ENCODE data around the gene FOXP1. TPM values are rescaled to one million over a fixed set of nuclear protein-coding genes. Genes with fewer than 3 reads are reported as not detected.

Gene FOXP1
- total RNA-seq, 1 experiment from 2014 or later = 2.9 TPM

DNA sequence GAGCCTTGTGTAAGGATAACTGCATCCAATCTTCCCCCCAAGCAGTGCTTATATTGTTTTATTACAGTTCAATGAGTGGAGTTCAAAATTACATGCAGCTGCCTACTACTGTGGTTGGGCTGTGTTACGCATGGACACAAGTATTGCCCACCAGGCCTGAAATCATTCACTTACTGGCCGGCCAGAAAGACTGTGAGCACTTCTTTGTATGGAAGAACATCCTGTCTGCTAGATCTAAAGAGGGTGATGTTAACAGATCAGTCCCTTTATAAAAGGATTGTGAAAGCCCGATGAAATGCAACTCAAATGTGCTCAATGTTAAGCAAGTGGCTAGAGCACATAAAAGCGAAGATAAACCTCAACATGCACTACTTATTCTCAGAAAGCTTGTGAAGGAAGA lies 132.5 kb downstream of the FOXP1 start:
- no TSS peak for BruUV-seq (replicated peaks)
- Histone ChIP-seq H3K27ac (ENCODE audit: low read length) (no peak overlapping the region), H3K9me3 (ENCODE audit: control insufficient read depth, insufficient read depth, low read depth, low read length) (no peaks in the 10 kb centered on the region), H3K27me3 (ENCODE audit: control insufficient read depth, insufficient read depth, low read length) (no peaks in the 10 kb centered on the region; the same call in 1 of the 2 replicates), H3K36me3 (ENCODE audit: control insufficient read depth, insufficient read depth, low read length) (no peaks in the 10 kb centered on the region), H3K4me1 (ENCODE audit: control insufficient read depth, insufficient read depth, low read length) (no peaks in the 10 kb centered on the region), H3K4me3 (ENCODE audit: low read depth in 2 of 2, low read length in 2 of 2) (no peak overlapping the region)
- intact Hi-C loops (cut with micrococcal nuclease; ENCODE audit: unreplicated experiment) = no loop called here
- CTCF ChIA-PET = no interaction called here
- TF ChIP-seq SIN3A (IDR thresholded peaks at IDR 0.05; ENCODE audit: borderline replicate concordance, insufficient read depth, low read depth, low read length) (no peak), POLR2AphosphoS5 (IDR thresholded peaks at IDR 0.05; ENCODE audit: low read depth, low read length) (no peak), TCF7L2 (IDR thresholded peaks at IDR 0.05; ENCODE audit: low read depth, low read length) (no peak)
- TF ChIP-seq, protein P1, sequence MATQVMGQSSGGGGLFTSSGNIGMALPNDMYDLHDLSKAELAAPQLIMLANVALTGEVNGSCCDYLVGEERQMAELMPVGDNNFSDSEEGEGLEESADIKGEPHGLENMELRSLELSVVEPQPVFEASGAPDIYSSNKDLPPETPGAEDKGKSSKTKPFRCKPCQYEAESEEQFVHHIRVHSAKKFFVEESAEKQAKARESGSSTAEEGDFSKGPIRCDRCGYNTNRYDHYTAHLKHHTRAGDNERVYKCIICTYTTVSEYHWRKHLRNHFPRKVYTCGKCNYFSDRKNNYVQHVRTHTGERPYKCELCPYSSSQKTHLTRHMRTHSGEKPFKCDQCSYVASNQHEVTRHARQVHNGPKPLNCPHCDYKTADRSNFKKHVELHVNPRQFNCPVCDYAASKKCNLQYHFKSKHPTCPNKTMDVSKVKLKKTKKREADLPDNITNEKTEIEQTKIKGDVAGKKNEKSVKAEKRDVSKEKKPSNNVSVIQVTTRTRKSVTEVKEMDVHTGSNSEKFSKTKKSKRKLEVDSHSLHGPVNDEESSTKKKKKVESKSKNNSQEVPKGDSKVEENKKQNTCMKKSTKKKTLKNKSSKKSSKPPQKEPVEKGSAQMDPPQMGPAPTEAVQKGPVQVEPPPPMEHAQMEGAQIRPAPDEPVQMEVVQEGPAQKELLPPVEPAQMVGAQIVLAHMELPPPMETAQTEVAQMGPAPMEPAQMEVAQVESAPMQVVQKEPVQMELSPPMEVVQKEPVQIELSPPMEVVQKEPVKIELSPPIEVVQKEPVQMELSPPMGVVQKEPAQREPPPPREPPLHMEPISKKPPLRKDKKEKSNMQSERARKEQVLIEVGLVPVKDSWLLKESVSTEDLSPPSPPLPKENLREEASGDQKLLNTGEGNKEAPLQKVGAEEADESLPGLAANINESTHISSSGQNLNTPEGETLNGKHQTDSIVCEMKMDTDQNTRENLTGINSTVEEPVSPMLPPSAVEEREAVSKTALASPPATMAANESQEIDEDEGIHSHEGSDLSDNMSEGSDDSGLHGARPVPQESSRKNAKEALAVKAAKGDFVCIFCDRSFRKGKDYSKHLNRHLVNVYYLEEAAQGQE (IDR thresholded peaks at IDR 0.05; ENCODE audit: insufficient read depth in 1 of 2, low read depth in 2 of 2, low read length in 1 of 2) = no peak
- TF ChIP-seq, protein P2, sequence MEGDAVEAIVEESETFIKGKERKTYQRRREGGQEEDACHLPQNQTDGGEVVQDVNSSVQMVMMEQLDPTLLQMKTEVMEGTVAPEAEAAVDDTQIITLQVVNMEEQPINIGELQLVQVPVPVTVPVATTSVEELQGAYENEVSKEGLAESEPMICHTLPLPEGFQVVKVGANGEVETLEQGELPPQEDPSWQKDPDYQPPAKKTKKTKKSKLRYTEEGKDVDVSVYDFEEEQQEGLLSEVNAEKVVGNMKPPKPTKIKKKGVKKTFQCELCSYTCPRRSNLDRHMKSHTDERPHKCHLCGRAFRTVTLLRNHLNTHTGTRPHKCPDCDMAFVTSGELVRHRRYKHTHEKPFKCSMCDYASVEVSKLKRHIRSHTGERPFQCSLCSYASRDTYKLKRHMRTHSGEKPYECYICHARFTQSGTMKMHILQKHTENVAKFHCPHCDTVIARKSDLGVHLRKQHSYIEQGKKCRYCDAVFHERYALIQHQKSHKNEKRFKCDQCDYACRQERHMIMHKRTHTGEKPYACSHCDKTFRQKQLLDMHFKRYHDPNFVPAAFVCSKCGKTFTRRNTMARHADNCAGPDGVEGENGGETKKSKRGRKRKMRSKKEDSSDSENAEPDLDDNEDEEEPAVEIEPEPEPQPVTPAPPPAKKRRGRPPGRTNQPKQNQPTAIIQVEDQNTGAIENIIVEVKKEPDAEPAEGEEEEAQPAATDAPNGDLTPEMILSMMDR (IDR thresholded peaks at IDR 0.05) = no peak
- in situ Hi-C loops (cut with HindIII; ENCODE audit: low pct_unique_long_range_greater_than_20kb, low sequenced_read_pairs) = no loop called here
- POLR2A ChIA-PET = no interaction called here
- ATAC-seq (no peak), DNase-seq (ENCODE audit: low read depth, low spot score) (no peak)

DNA sequence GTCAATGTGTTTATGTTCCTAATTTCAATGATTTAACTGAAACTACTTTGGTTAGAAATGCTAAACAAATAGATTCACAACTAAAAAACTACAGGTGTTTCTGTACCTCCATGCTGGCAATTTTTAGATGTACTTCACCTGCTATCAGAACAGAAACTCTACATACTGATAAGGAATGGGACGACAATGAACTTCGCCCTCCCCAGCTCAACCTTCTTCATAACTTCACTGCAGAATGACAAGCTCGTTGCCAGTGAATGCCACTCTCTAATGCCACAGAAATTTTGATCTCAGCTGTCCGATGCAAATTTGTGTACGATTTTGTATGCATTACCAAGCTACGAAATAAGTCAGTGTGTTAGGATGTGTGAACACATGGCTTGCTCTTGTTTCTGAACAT lies 133.4 kb downstream of the FOXP1 start:
- POLR2A ChIA-PET = interaction anchor here (0.6 kb wide), 1 partner anchor 962 kb away, joined by 3 read pairs; no protein-coding TSS in a partner anchor
- H3K9me3 ChIP-seq (ENCODE audit: control insufficient read depth, insufficient read depth, low read depth, low read length) = no peaks in the 10 kb centered on the region
- intact Hi-C loops (cut with micrococcal nuclease; ENCODE audit: unreplicated experiment) = no loop called here
- H3K4me3 ChIP-seq (ENCODE audit: low read depth in 2 of 2, low read length in 2 of 2) = no peak overlapping the region
- H3K4me1 ChIP-seq (ENCODE audit: control insufficient read depth, insufficient read depth, low read length) = no peaks in the 10 kb centered on the region
- no peaks in the 10 kb centered on the region for H3K36me3 ChIP-seq (ENCODE audit: control insufficient read depth, insufficient read depth, low read length)
- H3K27me3 ChIP-seq (ENCODE audit: control insufficient read depth, insufficient read depth, low read length) = no peaks in the 10 kb centered on the region; the same call in 1 of the 2 replicates
- TF ChIP-seq, protein P2 (IDR thresholded peaks at IDR 0.05) = no peak
- no peak for TF ChIP-seq TCF7L2 (IDR thresholded peaks at IDR 0.05; ENCODE audit: low read depth, low read length)
- no peak for TF ChIP-seq SIN3A (IDR thresholded peaks at IDR 0.05; ENCODE audit: borderline replicate concordance, insufficient read depth, low read depth, low read length)
- TF ChIP-seq, protein P1 (IDR thresholded peaks at IDR 0.05; ENCODE audit: insufficient read depth in 1 of 2, low read depth in 2 of 2, low read length in 1 of 2) = no peak
- no peak for TF ChIP-seq POLR2AphosphoS5 (IDR thresholded peaks at IDR 0.05; ENCODE audit: low read depth, low read length)
- H3K27ac ChIP-seq (ENCODE audit: low read length) = no peak overlapping the region
- BruUV-seq (replicated peaks) = no TSS peak
- in situ Hi-C loops (cut with HindIII; ENCODE audit: low pct_unique_long_range_greater_than_20kb, low sequenced_read_pairs) = no loop called here
- no peak for ATAC-seq
- CTCF ChIA-PET = no interaction called here
- no peak for DNase-seq (ENCODE audit: low read depth, low spot score)

All from Panc1 (cell line).